CD4-positive, alpha-beta T cell treated with Interleukin-17A for 4 hours (primary cell): ENCODE data around the gene MESP2.
A peak's percentile ranks its signal among the peaks of the same experiment; 100 is the strongest.

Source experiments
- DNase-seq: peaks from one replicate; pipeline ENCODE4 v3.0.0-alpha.2; 2020; ENCODE audit warnings: mixed read lengths

Gene MESP2

DNA sequence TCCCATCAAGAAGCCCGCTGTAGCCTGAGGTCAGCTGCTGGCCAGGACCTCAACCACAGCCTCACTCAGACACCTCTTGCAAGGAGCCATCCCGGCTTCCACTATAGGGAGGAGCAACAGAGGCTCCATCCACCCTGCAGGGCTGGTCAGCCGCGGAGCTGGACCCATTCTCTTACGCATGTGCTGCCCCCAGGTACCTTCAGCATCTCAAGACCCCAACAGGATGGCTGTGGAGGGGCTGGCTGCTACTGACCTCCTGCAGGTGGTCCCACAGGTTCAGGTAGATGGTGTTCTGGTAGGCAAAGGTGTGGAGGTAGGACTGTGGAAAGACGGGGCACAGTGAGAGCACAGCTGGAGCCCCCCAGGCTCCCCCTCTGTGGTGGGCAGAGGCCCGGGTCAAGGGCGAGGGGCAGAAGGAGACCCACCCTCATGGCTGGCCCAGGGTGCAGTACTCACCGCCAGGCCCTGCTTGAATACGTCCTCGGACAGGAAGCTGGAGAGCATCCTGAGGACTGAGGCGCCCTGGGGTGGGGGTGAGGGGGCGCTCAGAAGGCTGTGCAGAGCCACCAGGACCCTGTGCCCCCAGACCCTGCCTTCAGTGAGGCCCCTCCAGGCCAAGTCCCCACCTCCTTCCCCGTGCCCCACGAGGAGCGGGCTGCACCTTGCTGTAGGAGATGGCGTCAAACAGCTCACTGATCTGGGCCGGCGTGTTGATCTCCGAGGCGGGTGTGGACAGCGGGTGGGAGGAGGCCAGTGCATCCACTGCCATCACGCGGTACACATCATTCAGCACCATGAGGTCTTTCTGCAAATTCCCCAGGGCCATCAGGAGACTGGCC lies 27.1 kb downstream of the MESP2 start:
- DNase-seq = no peak

DNA sequence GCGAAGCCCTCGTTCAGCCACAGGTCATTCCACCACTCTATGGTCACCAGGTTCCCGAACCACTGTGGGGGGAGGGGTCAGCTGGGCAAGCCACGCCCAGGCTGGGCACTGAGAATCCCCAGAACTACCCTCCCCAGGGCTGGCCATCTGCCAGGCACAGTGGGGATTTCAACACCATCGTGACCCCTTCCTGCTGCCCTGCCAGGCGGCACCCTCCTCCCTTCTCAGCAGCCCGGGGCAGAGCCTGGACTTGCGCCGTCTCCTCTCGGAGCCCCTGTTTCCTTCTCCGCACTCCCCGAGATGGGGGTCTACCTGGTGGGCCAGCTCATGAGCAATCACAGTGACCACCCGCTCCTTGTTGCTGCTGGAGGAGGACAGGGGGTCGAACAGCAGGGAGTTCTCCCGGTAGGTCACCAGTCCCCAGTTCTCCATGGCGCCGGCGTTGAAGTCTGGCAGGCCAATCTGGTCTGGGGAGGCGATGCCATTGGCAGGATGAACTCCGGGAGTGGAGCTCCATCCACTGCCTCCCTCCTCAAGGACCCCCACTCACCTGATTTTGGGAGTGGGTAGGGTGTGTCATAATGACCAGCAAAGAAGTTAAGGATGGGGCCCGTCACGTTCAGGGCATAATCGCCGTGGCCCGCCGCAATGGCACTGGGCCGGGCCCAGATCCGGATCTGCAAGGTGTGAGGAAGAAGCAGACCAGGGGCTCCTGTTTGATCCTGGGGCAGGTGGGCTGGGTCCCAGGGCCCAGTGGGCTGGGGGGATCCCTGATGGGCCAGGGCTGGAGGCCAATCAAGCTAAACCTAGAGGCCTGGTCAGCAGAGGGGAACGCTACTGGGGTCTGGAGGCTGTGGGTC lies 28.0 kb downstream of the MESP2 start:
- no peak for DNase-seq

DNA sequence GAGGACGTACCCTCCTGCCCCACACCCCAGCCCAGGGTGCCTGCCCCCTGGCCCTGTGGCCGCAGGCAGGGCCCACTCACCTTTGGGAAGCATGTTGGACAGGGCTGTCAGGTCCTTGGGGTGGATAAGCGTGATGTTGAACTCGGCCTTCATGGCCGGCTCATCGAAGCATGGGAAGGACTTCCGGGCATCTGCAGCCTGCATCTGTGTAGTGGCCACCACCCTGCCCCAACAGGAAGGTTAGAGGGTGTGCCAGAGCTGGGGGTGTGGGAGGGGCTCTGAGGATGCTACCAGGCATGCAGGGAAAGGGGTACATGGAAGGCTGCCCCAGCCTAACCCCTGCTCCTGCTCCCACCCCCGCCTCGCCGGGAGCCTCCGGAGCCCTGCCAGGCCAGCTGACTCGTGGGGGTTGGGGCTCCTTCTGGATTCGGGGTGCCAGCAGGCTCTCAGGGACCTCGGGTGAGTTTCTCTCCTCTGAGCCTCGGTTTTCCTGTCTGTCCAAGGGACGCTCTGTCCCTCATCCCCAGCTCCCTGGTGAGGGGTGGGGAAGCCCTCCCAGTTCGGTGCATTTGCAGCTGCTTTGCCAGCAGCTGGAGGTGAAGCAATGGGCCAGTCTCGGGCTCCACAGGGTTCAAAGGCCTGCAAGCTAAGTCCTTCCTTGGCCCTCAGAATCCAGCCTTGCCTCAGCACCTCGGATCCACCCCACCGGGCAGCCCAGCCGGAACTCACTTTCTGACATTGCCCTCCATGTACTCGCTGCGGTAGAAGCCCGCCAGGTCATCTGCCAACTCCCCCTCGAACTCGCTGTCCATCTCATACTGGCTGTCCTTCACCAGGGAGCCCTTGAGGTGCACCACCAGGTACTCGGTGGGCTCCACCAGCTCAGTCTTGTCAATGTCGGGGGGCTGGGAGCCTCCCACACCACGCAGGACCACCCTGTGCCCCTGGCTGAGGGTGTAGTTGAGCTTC lies 29.4 kb downstream of the MESP2 start:
- no peak for DNase-seq

GRCh38 chr15:89806210-89806558 lies 30.1 kb downstream of the MESP2 start:
- no peak for DNase-seq

- DNase-seq = no peak
Measured at GRCh38 chr15:89806559-89807550, 30.7 kb downstream of the MESP2 start.

- DNase-seq = no peak
Measured at GRCh38 chr15:89807689-89808088, 31.6 kb downstream of the MESP2 start.

GRCh38 chr15:89808160-89808870 lies 32.2 kb downstream of the MESP2 start:
- no peak for DNase-seq

DNA sequence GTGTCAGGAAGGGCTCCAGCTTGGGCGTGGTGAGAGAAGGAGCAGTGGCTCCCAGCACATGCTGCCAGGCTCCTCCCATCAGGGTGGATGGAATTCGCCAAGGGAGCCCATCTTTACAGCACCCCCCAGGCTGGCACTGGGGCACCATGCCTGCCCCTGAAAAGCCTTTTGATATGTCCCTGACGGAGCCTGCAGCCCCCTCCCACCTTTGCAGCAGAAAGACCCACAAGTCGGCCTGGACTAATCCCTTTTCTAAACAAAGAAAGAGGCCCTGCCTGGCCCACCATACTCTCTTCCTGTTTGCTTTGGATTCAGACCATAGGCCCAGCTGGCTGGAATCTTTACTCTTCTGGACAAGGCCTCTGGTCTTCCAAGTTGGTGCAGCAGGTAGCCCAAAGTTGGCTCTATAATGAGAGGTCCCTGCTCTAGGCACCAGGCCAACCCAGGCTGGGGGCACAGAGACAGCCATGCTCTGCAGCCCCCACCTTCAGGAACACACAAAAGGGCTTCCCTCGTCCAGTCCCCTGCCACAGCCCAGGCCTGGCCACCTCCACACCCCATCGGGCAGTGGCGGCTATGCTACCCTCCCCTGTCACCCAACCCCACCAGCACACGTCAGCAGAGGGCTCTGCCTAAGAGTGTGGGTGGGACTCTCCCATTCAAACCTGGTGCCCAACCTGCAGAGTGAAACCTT lies 33.1 kb downstream of the MESP2 start:
- no peak for DNase-seq

- DNase-seq = no peak
Measured at GRCh38 chr15:89809787-89810148, 33.6 kb downstream of the MESP2 start.

- DNase-seq = no peak
Measured at GRCh38 chr15:89810837-89811236, 34.7 kb downstream of the MESP2 start.

- DNase-seq = no peak
Measured at GRCh38 chr15:89812011-89812846, 36.1 kb downstream of the MESP2 start.

- DNase-seq = no peak
Measured at GRCh38 chr15:89812847-89813320, 36.8 kb downstream of the MESP2 start.

- DNase-seq = no peak
Measured at GRCh38 chr15:89813381-89814111, 37.4 kb downstream of the MESP2 start.

DNA sequence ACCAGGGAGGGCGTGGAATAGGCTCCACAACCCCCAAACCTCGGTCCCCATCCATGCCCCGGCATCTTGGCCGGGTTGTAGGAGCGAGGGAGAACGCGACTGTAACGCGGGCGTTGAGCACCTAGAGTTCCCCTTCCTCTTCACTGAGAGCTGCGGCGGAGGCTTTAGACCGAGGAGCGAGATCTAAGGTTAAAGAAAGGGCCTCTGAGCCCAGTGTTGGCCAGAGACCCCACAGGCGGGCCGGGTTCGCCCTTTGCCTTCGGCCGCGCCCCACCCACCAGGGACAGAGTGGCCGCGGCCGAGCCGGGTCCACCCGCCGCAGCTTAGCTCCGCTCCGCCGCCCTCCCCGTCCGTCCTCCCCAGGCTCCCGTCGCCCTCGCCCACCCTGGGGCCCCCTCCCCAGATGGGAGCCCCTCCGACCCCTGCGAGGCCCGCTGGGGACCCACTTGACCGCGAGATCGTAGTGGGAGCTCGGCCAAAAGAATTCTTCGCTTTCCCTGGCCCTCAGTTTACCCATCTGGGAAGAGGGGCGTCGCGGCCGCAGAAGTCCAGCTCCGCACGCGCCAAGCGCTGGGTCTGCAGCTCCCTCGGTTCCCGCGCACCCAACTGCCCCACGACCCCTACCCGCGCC lies 38.1 kb downstream of the MESP2 start:
- DNase-seq = peak; percentile 11

DNA sequence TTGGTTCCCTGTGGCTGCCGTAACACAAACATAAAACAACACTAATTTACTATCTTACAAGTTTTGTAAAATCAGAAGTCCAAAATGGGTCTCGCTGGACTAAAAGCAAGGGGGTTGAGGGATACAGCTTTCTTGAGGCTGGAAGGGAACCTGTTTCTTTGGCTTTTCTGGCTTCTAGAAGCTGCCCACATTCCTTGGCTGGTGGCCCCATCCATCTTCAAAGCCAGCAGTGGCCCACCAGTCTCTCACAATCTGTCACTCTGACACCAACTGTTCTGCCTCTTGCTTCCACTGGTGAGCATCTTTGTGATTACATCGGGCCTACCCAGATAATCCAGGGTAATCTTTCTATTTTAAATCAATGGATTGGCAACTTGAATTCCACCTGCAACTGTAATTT lies 39.6 kb downstream of the MESP2 start:
- DNase-seq = no peak

GRCh38 chr15:89817701-89818280 lies 41.7 kb downstream of the MESP2 start:
- no peak for DNase-seq

- no peak for DNase-seq
Measured at GRCh38 chr15:89818287-89818686, 42.2 kb downstream of the MESP2 start.
